T-helper 1 cell treated with Interleukin-12 subunit alpha and Interleukin-12 subunit beta and Interleukin-4 antibody, amounts not matched to agents 30 μg/mL and 1 μg/mL, for 36 hours (primary cell): ENCODE measurements around the gene FGF12.

Experiments used
- H3K27ac Mint-ChIP-seq: one replicate; pipeline ENCODE4 v1.8.0; 2021; ENCODE audit warnings: mild to moderate bottlenecking, mixed read lengths
- H3K27me3 Mint-ChIP-seq: one replicate; pipeline ENCODE4 v1.8.0; 2021; ENCODE audit warnings: low read depth, mixed read lengths
- H3K36me3 Mint-ChIP-seq: one replicate; pipeline ENCODE4 v1.8.0; 2021; ENCODE audit warnings: low read depth, mixed read lengths
- H3K4me1 Mint-ChIP-seq: one replicate; pipeline ENCODE4 v1.8.0; 2021; ENCODE audit warnings: low read depth, mixed read lengths
- H3K4me3 Mint-ChIP-seq: one replicate; pipeline ENCODE4 v1.8.0; 2021; ENCODE audit warnings: mild to moderate bottlenecking, moderate library complexity, mixed read lengths
- H3K9me3 Mint-ChIP-seq: one replicate; pipeline ENCODE4 v1.8.0; 2021; ENCODE audit warnings: mixed read lengths

Gene FGF12

GRCh38 chr3:192366916-192367315 is 360.4 kb downstream of the FGF12 start:
- Mint-ChIP-seq H3K36me3 (no peaks in the 10 kb centered on the region), H3K9me3 (no peaks in the 10 kb centered on the region), H3K4me3 (no peak overlapping the region), H3K4me1 (no peaks in the 10 kb centered on the region), H3K27me3 (no peaks in the 10 kb centered on the region), H3K27ac (no peak overlapping the region)

- H3K36me3 Mint-ChIP-seq, result no peaks in the 10 kb centered on the region
- no peak overlapping the region for H3K4me3 Mint-ChIP-seq
- H3K4me1 Mint-ChIP-seq, result no peaks in the 10 kb centered on the region
- no peak overlapping the region for H3K27ac Mint-ChIP-seq
- no peaks in the 10 kb centered on the region for H3K9me3 Mint-ChIP-seq
- H3K27me3 Mint-ChIP-seq, result no peaks in the 10 kb centered on the region
Observed at GRCh38 chr3:192365571-192365970, 361.8 kb downstream of the FGF12 start.

- H3K27me3 Mint-ChIP-seq, result no peaks in the 10 kb centered on the region
- no peaks in the 10 kb centered on the region for H3K9me3 Mint-ChIP-seq
- no peak overlapping the region for H3K27ac Mint-ChIP-seq
- no peak overlapping the region for H3K4me3 Mint-ChIP-seq
- H3K36me3 Mint-ChIP-seq, result no peaks in the 10 kb centered on the region
- H3K4me1 Mint-ChIP-seq, result no peaks in the 10 kb centered on the region
Observed at GRCh38 chr3:192364316-192364715, 363.0 kb downstream of the FGF12 start.

GRCh38 chr3:192354687-192355086 is 372.7 kb downstream of the FGF12 start:
- Mint-ChIP-seq H3K4me1 (no peaks in the 10 kb centered on the region), H3K27me3 (no peaks in the 10 kb centered on the region), H3K36me3 (no peaks in the 10 kb centered on the region), H3K4me3 (no peak overlapping the region), H3K27ac (no peak overlapping the region), H3K9me3 (no peaks in the 10 kb centered on the region)

- no peak overlapping the region for H3K4me3 Mint-ChIP-seq
- H3K27ac Mint-ChIP-seq, result no peak overlapping the region
- H3K36me3 Mint-ChIP-seq, result no peaks in the 10 kb centered on the region
- no peaks in the 10 kb centered on the region for H3K9me3 Mint-ChIP-seq
- no peaks in the 10 kb centered on the region for H3K27me3 Mint-ChIP-seq
- H3K4me1 Mint-ChIP-seq, result no peaks in the 10 kb centered on the region
Observed at GRCh38 chr3:192352142-192352541, 375.2 kb downstream of the FGF12 start.

- H3K9me3 Mint-ChIP-seq, result no peaks in the 10 kb centered on the region
- H3K4me3 Mint-ChIP-seq, result no peak overlapping the region
- no peaks in the 10 kb centered on the region for H3K4me1 Mint-ChIP-seq
- H3K27me3 Mint-ChIP-seq, result no peaks in the 10 kb centered on the region
- no peak overlapping the region for H3K27ac Mint-ChIP-seq
- no peaks in the 10 kb centered on the region for H3K36me3 Mint-ChIP-seq
Observed at GRCh38 chr3:192351441-192351840, 375.9 kb downstream of the FGF12 start.

GRCh38 chr3:192340031-192340430 is 387.3 kb downstream of the FGF12 start:
- Mint-ChIP-seq H3K27me3 (peaks cover 6% of the 10 kb centered on the region), H3K4me3 (no peak overlapping the region), H3K36me3 (no peaks in the 10 kb centered on the region), H3K9me3 (no peaks in the 10 kb centered on the region), H3K4me1 (no peaks in the 10 kb centered on the region), H3K27ac (no peak overlapping the region)

- H3K36me3 Mint-ChIP-seq, result no peaks in the 10 kb centered on the region
- no peaks in the 10 kb centered on the region for H3K9me3 Mint-ChIP-seq
- H3K27me3 Mint-ChIP-seq, result peaks cover 6% of the 10 kb centered on the region
- no peak overlapping the region for H3K4me3 Mint-ChIP-seq
- no peaks in the 10 kb centered on the region for H3K4me1 Mint-ChIP-seq
- H3K27ac Mint-ChIP-seq, result no peak overlapping the region
Observed at GRCh38 chr3:192339214-192339613, 388.1 kb downstream of the FGF12 start.

GRCh38 chr3:192336286-192336685 is 391.1 kb downstream of the FGF12 start:
- Mint-ChIP-seq H3K4me3 (no peak overlapping the region), H3K36me3 (no peaks in the 10 kb centered on the region), H3K27ac (no peak overlapping the region), H3K4me1 (peaks cover 14% of the 10 kb centered on the region), H3K27me3 (peaks cover 12% of the 10 kb centered on the region), H3K9me3 (no peaks in the 10 kb centered on the region)

GRCh38 chr3:192332386-192333291 is 394.7 kb downstream of the FGF12 start:
- peaks cover 14% of the 10 kb centered on the region for H3K4me1 Mint-ChIP-seq
- peaks cover 9% of the 10 kb centered on the region for H3K27me3 Mint-ChIP-seq
- no peak overlapping the region for H3K27ac Mint-ChIP-seq
- H3K4me3 Mint-ChIP-seq, result no peak overlapping the region
- H3K9me3 Mint-ChIP-seq, result no peaks in the 10 kb centered on the region
- H3K36me3 Mint-ChIP-seq, result no peaks in the 10 kb centered on the region

- peak overlapping the region; percentile 44 for H3K4me3 Mint-ChIP-seq
- peaks cover 9% of the 10 kb centered on the region for H3K27me3 Mint-ChIP-seq
- H3K4me1 Mint-ChIP-seq, result peaks cover 14% of the 10 kb centered on the region
- H3K36me3 Mint-ChIP-seq, result no peaks in the 10 kb centered on the region
- H3K9me3 Mint-ChIP-seq, result no peaks in the 10 kb centered on the region
- H3K27ac Mint-ChIP-seq, result no peak overlapping the region
Observed at GRCh38 chr3:192331749-192332385, 395.5 kb downstream of the FGF12 start.

- Mint-ChIP-seq H3K27me3 (peaks cover 1% of the 10 kb centered on the region), H3K9me3 (no peaks in the 10 kb centered on the region), H3K4me1 (peaks cover 5% of the 10 kb centered on the region)
Observed at GRCh38 chr3:192326656-192327055, 400.7 kb downstream of the FGF12 start.

GRCh38 chr3:192317564-192317963 is 409.8 kb downstream of the FGF12 start:
- Mint-ChIP-seq H3K4me3 (no peak overlapping the region), H3K27ac (no peak overlapping the region), H3K36me3 (no peaks in the 10 kb centered on the region), H3K27me3 (peaks cover 5% of the 10 kb centered on the region), H3K4me1 (no peaks in the 10 kb centered on the region), H3K9me3 (no peaks in the 10 kb centered on the region)

More at GRCh38 chr3:192326656-192327055, 400.7 kb downstream of the FGF12 start:
- Mint-ChIP-seq H3K36me3 (no peaks in the 10 kb centered on the region), H3K4me3 (no peak overlapping the region), H3K27ac (no peak overlapping the region)

GRCh38 chr3:192313605-192314004 is 413.7 kb downstream of the FGF12 start:
- Mint-ChIP-seq H3K9me3 (no peaks in the 10 kb centered on the region), H3K36me3 (no peaks in the 10 kb centered on the region), H3K27me3 (no peaks in the 10 kb centered on the region), H3K27ac (no peak overlapping the region), H3K4me3 (no peak overlapping the region), H3K4me1 (no peaks in the 10 kb centered on the region)

GRCh38 chr3:192307631-192308030 is 419.7 kb downstream of the FGF12 start:
- H3K4me3 Mint-ChIP-seq, result no peak overlapping the region
- H3K9me3 Mint-ChIP-seq, result no peaks in the 10 kb centered on the region
- no peaks in the 10 kb centered on the region for H3K27me3 Mint-ChIP-seq
- no peaks in the 10 kb centered on the region for H3K36me3 Mint-ChIP-seq
- H3K4me1 Mint-ChIP-seq, result no peaks in the 10 kb centered on the region
- no peak overlapping the region for H3K27ac Mint-ChIP-seq
